Uterus (tissue), 4 donors: ENCODE measurements around the gene RNF130. TPM values are rescaled to one million over a fixed set of nuclear protein-coding genes. Genes with fewer than 3 reads are reported as not detected.
"Not testable (repeated sequence)": the region's sequence is repeated elsewhere in the genome, so short reads cannot be mapped to it uniquely, and the experiment has no call there.

ENCODE experiments used
- DNase-seq, 2 donors: peaks; one replicate each; pipeline ENCODE4 v3.0.0-alpha.2; 2019 to 2020
- H3K27ac ChIP-seq, 2 donors: fragments of 200-600 bp; sonication (generic); 1 replicate in 1 of 2; 2 replicates in 1 of 2; pipeline ENCODE4 v1.5.1; 2016 to 2018
- H3K27me3 ChIP-seq, 2 donors: fragments of 200-600 bp; sonication (generic); one replicate each; pipeline ENCODE4 v1.5.1; 2018 to 2019; ENCODE audit warnings: control low read depth in 1 of 2
- H3K36me3 ChIP-seq, 2 donors: fragments of 200-600 bp; sonication (generic); one replicate each; pipeline ENCODE4 v1.5.1; 2019; ENCODE audit warnings: control low read depth in 1 of 2
- H3K4me1 ChIP-seq, 2 donors: fragments of 200-600 bp; sonication (generic); one replicate each; pipeline ENCODE4 v1.5.1; 2018 to 2019; ENCODE audit warnings: control low read depth in 1 of 2
- H3K4me3 ChIP-seq, 2 donors: fragments of 200-600 bp; sonication (generic); 1 replicate in 1 of 2; 2 replicates in 1 of 2; pipeline ENCODE4 v1.5.1; 2018 to 2019; ENCODE audit warnings: mild to moderate bottlenecking in 1 of 2
- H3K9me3 ChIP-seq, 2 donors: fragments of 200-600 bp; sonication (generic); one replicate each; pipeline ENCODE4 v1.5.1; 2019; ENCODE audit warnings: control low read depth in 1 of 2
- POLR2A ChIP-seq, 2 donors: fragments of 450-650 bp; IDR thresholded peaks; one replicate each; pipeline ENCODE4 v1.6.1; 2016; ENCODE audit warnings: antibody characterized with exemption in 2 of 2, mild to moderate bottlenecking in 1 of 2, moderate library complexity in 1 of 2
- intact Hi-C: fragments of 100-400 bp; cut with DNase I; formaldehyde crosslinking; loops from one replicate; pipeline ENCODE4 v1.15.1; 2023; ENCODE audit warnings: low total_unique reads
- total RNA-seq, 4 donors: library from RNA; depleted of rRNA in 3 of 4; stranded (reverse); fragments of >200 nt in 3 of 4; gene quantifications; one replicate each; pipeline versions ENCODE4 v1.1.0 to v1.2.4, GENCODE V29; 2014 to 2023
- TF ChIP-seq, protein P1 (sequence below), 4 experiments: fragments of 200-600 bp in 2 of 4; fragments of 450-650 bp in 2 of 4; sonication (generic) in 2 of 4; IDR thresholded peaks; one replicate each; pipeline ENCODE4 v1.5.1; 2016 to 2019; ENCODE audit warnings: antibody characterized with exemption in 4 of 4, mild to moderate bottlenecking in 2 of 4, moderate library complexity in 1 of 4
- donor health status: DM: yes; HTN: yes; CAD: no.

The RNF130 gene
- total RNA-seq, 4 donors from 2014 or later = 53.8 to 119 (median 85.8) TPM

DNA sequence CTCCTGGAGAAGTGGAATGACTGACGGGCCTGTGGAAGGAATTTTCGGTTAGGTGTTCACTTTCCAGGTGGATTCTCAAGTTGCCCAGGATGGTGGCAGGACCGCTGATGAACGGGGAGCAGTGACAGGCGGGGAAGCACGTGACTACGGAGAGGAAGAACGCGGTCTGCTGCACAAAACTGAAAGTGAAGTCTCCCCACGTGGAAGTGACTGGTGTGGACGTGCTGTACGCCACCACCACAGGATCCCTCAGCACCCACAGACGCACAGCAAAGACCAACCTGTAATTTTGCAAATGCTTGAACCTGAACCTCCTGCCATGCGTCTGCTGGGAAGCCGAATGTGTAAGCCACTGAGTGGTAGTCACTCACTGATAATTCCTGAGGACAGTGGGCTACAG, 51.4 kb downstream of the RNF130 start:
- intact Hi-C loops = no loop called here
- no peaks in the 10 kb centered on the region for H3K36me3 ChIP-seq
- no peak for TF ChIP-seq POLR2A (IDR thresholded peaks at IDR 0.05)
- TF ChIP-seq, protein P1, sequence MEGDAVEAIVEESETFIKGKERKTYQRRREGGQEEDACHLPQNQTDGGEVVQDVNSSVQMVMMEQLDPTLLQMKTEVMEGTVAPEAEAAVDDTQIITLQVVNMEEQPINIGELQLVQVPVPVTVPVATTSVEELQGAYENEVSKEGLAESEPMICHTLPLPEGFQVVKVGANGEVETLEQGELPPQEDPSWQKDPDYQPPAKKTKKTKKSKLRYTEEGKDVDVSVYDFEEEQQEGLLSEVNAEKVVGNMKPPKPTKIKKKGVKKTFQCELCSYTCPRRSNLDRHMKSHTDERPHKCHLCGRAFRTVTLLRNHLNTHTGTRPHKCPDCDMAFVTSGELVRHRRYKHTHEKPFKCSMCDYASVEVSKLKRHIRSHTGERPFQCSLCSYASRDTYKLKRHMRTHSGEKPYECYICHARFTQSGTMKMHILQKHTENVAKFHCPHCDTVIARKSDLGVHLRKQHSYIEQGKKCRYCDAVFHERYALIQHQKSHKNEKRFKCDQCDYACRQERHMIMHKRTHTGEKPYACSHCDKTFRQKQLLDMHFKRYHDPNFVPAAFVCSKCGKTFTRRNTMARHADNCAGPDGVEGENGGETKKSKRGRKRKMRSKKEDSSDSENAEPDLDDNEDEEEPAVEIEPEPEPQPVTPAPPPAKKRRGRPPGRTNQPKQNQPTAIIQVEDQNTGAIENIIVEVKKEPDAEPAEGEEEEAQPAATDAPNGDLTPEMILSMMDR (IDR thresholded peaks at IDR 0.05) = no peak
- H3K9me3 ChIP-seq = no peaks in the 10 kb centered on the region
- no peak overlapping the region for H3K27ac ChIP-seq
- H3K27me3 ChIP-seq = no peaks in the 10 kb centered on the region
- no peak for DNase-seq
- no peak overlapping the region for H3K4me3 ChIP-seq
- no peaks in the 10 kb centered on the region for H3K4me1 ChIP-seq

DNA sequence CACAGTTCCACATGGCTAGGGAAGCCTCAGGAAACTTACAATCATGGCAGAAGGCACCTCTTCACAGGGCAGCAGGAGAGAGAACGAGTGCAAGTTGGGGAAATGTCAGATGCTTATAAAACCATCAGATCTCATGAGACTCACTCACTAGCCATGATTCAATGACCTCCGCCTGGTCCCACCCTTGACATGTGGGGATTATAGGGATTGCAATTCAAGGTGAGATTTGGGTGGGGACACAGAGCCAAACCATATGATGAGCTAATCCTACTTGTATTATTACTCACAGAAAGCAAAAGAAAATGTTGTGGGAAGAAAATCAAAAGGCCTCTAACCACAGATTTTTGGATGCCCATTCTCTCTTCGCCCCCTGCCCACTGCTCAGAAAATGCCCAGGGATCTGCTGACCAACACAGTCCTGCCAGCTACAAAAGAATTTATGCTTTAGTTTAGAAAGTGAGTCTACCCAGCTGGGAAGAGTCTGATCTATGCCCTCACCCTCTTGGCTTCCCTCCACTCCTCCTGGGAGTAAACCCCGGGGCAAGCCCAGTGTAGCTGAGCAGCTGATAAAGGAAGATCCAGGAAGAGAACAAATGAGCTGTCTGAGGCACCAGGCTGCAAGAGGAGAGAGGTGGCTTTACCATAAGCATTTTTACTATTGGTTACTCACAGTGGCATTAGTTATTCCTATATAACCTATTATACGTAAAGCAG, 53.1 kb downstream of the RNF130 start:
- no peak overlapping the region for H3K4me3 ChIP-seq
- intact Hi-C loops = no loop called here
- DNase-seq = no peak
- no peaks in the 10 kb centered on the region for H3K4me1 ChIP-seq
- H3K36me3 ChIP-seq = no peaks in the 10 kb centered on the region
- H3K27me3 ChIP-seq = no peaks in the 10 kb centered on the region
- H3K27ac ChIP-seq = no peak overlapping the region
- no peak for TF ChIP-seq POLR2A (IDR thresholded peaks at IDR 0.05)
- TF ChIP-seq, protein P1 (IDR thresholded peaks at IDR 0.05) = no peak
- H3K9me3 ChIP-seq = no peaks in the 10 kb centered on the region

DNA sequence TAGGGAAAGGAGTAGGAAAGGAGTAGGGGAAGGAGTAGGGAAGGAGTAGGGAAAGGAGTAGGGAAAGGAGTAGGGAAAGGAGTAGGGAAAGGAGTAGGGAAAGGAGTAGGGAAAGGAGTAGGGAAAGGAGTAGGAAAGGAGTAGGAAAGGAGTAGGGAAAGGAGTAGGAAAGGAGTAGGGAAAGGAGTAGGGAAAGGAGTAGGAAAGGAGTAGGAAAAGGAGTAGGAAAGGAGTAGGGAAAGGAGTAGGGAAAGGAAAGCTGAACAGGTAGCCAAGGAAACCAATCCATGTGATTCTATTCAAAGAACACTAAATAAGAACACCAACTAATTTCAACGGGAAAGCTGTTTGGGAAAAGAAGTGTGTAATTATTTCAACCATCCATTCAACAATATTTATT, 56.0 kb downstream of the RNF130 start:
- H3K4me3 ChIP-seq, H3K36me3 ChIP-seq, intact Hi-C loops, DNase-seq, H3K27ac ChIP-seq, H3K9me3 ChIP-seq, H3K4me1 ChIP-seq, H3K27me3 ChIP-seq: not testable (repeated sequence)

DNA sequence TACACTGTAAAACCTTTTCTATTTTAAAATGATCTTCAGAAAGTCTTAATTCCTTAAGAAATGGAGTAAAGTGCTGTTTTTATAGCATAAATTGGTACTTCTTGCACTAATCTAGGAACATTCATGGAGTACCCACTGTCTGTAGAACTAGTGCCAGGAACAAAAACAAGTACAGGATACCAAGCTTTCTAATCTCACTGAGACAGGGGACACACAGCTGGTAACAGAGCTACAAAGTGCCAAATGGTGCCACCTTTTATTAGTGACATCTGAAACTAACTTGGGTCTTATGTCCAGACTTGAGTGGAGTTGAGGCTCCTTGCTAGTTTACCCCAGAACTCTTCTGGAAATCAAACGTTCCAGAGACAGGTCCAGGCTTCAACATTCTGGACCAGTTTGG, 57.9 kb downstream of the RNF130 start:
- no peak overlapping the region for H3K4me3 ChIP-seq
- no peaks in the 10 kb centered on the region for H3K4me1 ChIP-seq
- no peaks in the 10 kb centered on the region for H3K36me3 ChIP-seq
- TF ChIP-seq POLR2A (IDR thresholded peaks at IDR 0.05) = no peak
- no peak overlapping the region for H3K27ac ChIP-seq
- intact Hi-C loops = no loop called here
- H3K9me3 ChIP-seq = no peaks in the 10 kb centered on the region
- DNase-seq = no peak
- no peaks in the 10 kb centered on the region for H3K27me3 ChIP-seq

DNA sequence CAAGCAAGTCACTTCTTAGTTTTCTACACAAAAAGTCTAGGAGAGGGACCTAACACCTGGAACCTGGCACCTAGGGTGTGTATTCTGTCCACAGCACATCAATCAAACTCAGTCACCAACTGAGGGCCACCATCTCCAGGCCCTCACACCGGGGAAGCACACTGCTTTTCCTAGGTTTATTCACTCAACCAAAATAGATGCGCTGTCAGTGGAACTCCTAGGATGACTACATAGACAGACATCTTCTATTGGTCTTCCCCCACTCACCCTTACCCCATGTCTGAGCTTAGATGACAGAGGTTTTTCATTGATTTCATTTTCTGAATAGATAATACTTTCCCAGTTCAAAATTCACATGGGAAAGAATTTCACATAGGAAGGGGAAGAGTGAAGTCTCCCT, 59.2 kb downstream of the RNF130 start:
- no peak for DNase-seq

DNA sequence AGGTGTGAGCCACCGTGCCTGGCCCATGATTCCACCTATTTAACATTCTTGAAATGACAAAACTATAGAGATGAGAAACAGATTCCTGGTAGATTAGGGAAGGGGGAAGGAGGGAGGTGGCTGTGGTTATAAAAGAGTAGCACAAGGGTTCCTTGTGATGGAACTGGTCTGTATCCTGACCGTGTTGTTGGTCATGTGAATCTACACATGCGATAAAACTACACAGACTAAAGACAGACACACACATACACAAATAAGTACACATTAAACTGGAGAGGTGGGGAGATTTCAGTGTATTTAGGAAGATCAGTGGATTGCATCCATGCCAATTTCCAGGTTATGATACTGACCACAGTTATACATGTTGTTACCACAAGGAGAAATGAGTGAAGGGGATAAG, 60.9 kb downstream of the RNF130 start:
- no peak for DNase-seq
- Histone ChIP-seq H3K4me1 (no peaks in the 10 kb centered on the region), H3K27me3 (no peaks in the 10 kb centered on the region), H3K27ac (no peak overlapping the region), H3K4me3 (no peak overlapping the region), H3K9me3 (no peaks in the 10 kb centered on the region), H3K36me3 (no peaks in the 10 kb centered on the region)
- intact Hi-C loops = no loop called here
- TF ChIP-seq POLR2A (IDR thresholded peaks at IDR 0.05) = no peak
- TF ChIP-seq, protein P1 (IDR thresholded peaks at IDR 0.05) = no peak

More for the DNA sequence above, 59.2 kb downstream of the RNF130 start:
- H3K36me3 ChIP-seq = no peaks in the 10 kb centered on the region
- no peak overlapping the region for H3K4me3 ChIP-seq
- no peaks in the 10 kb centered on the region for H3K27me3 ChIP-seq
- intact Hi-C loops = no loop called here
- H3K27ac ChIP-seq = no peak overlapping the region
- no peaks in the 10 kb centered on the region for H3K9me3 ChIP-seq
- H3K4me1 ChIP-seq = no peaks in the 10 kb centered on the region
- no peak for TF ChIP-seq POLR2A (IDR thresholded peaks at IDR 0.05)
- TF ChIP-seq, protein P1 (IDR thresholded peaks at IDR 0.05) = no peak
